ENCODE measurements around the gene CYP2U1. TPM values are rescaled to one million over a fixed set of nuclear protein-coding genes. Genes with fewer than 3 reads are reported as not detected.
"Not testable (repeated sequence)": the region's sequence is repeated elsewhere in the genome, so short reads cannot be mapped to it uniquely, and the experiment has no call there.

Gene CYP2U1
- total and polyA plus RNA-seq, 2 donors = 25.3 to 60.2 TPM

DNA sequence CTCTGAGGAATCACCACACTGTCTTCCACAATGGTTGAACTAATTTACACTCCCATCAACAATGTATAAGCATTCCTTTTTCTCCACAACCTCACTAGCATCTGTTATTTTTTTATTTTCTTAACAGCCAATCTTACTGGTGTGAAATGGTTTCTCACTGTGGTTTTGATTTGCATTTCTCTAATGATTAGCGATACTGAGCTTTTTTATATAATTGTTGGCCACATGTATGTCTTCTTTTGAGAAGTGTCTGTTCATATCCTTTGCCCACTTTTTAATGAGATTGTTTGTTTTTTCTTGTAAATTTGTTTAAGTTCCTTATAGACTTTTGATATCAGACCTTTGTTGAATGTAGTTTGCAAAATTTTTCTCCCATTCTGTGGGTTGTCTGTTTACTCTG lies 36.6 kb downstream of the CYP2U1 start:
- not testable (repeated sequence) for H3K9me3 ChIP-seq (ENCODE audit: control insufficient read depth in 2 of 2, insufficient read depth in 1 of 2, low read length in 1 of 2); H3K4me3 ChIP-seq (ENCODE audit: low read length in 2 of 2); DNase-seq (ENCODE audit: low read depth in 6 of 9, low spot score in 9 of 9); H3K36me3 ChIP-seq (ENCODE audit: control insufficient read depth in 2 of 2, insufficient read depth in 2 of 2, low read length in 1 of 2); H3K27ac ChIP-seq (ENCODE audit: low read depth in 1 of 2, low read length in 1 of 2); H3K27me3 ChIP-seq (ENCODE audit: control insufficient read depth in 2 of 2, insufficient read depth in 1 of 2, low read length in 1 of 2); H3K4me1 ChIP-seq (ENCODE audit: control insufficient read depth in 2 of 2, insufficient read depth in 2 of 2, low read length in 2 of 2)
- 95% methylated on average over 1 of the region's 1 CpG for WGBS

DNA sequence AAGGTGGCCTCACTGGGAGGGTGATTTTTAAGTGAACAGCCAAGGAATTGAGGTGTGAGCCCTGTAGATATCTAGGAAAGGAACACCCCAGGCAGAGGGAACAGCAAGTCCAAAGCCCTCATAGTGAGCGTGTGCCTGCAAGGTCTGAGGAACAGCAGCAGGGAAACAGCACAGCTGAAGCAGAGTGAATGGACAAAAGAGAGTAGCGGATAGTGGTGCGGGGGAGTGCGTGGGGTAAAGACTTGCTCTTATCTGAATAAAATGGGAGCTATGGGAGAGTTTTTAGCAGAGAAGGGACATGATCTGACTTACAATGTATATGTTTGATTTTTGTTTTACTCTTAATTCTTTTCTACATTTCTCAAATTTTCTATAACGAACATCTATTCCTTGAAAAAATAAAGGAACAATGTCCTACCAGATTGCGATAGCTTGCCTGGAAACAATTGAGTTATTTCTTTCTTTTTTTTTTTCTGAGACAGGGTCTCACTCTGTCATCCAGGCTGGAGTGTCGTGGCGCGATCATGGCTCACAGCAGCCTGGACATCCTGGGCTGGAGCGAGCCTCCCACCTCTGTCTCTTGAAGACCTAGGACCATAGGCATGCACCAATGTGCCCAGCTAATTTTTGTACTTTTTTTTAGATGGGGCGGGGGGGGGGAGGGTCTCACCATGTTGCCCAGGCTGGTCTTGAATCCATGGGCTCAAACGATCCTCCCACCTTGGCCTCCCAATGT lies 38.9 kb downstream of the CYP2U1 start:
- no peaks in the 10 kb centered on the region for H3K27me3 ChIP-seq (ENCODE audit: control insufficient read depth in 2 of 2, insufficient read depth in 1 of 2, low read length in 1 of 2)
- no peak overlapping the region for H3K27ac ChIP-seq (ENCODE audit: low read depth in 1 of 2, low read length in 1 of 2)
- H3K9me3 ChIP-seq (ENCODE audit: control insufficient read depth in 2 of 2, insufficient read depth in 1 of 2, low read length in 1 of 2) = no peaks in the 10 kb centered on the region
- DNase-seq (ENCODE audit: low read depth in 6 of 9, low spot score in 9 of 9) = no peak
- H3K4me3 ChIP-seq (ENCODE audit: low read length in 2 of 2) = no peak overlapping the region
- H3K36me3 ChIP-seq (ENCODE audit: control insufficient read depth in 2 of 2, insufficient read depth in 2 of 2, low read length in 1 of 2) = no peaks in the 10 kb centered on the region
- no peaks in the 10 kb centered on the region for H3K4me1 ChIP-seq (ENCODE audit: control insufficient read depth in 2 of 2, insufficient read depth in 2 of 2, low read length in 2 of 2)
- WGBS = 98% methylated on average over 12 of the region's 12 CpGs

DNA sequence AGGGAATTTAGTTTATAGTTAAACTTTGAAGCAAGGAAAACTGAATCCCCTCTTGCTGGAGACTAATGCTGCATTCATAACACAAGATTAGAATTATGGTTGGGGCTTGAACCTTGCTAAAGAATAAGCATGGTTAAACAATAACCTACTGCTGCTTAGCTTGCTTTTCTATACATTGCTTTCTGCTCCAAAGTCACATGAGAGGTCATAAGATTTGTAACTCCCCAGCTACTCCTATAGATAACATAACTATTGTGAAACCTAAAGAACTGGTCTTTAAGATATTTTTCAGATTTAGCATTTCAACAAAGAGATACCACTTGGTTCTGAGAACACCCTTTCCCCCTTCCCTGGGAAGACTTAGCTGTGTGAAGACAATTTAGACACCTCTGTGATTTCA lies 41.3 kb downstream of the CYP2U1 start:
- Histone ChIP-seq H3K4me1 (ENCODE audit: control insufficient read depth in 2 of 2, insufficient read depth in 2 of 2, low read length in 2 of 2) (no peaks in the 10 kb centered on the region), H3K9me3 (ENCODE audit: control insufficient read depth in 2 of 2, insufficient read depth in 1 of 2, low read length in 1 of 2) (no peaks in the 10 kb centered on the region), H3K27me3 (ENCODE audit: control insufficient read depth in 2 of 2, insufficient read depth in 1 of 2, low read length in 1 of 2) (no peaks in the 10 kb centered on the region), H3K27ac (ENCODE audit: low read depth in 1 of 2, low read length in 1 of 2) (no peak overlapping the region), H3K36me3 (ENCODE audit: control insufficient read depth in 2 of 2, insufficient read depth in 2 of 2, low read length in 1 of 2) (no peaks in the 10 kb centered on the region), H3K4me3 (ENCODE audit: low read length in 2 of 2) (no peak overlapping the region)
- DNase-seq (ENCODE audit: low read depth in 6 of 9, low spot score in 9 of 9) = no peak

DNA sequence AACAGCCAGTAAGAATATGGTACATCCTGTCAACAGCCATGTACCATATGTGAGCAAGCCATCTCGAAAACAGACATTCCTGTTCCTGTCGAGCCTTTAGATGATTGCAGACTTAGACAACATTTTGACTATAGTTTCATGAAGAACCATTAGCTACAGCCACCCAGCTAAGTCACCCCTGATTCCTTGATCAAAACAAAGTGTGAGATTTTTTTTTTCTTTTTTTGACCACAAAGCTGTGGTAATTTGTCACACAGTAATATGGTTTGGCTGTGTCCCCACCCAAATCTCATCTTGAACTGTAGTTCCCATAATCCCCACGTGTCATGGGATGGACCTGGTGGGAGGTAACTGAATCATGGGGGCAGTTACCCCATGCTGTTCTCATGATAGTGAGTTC lies 43.2 kb downstream of the CYP2U1 start:
- no peak for DNase-seq (ENCODE audit: low read depth in 6 of 9, low spot score in 9 of 9)
- Histone ChIP-seq H3K36me3 (ENCODE audit: control insufficient read depth in 2 of 2, insufficient read depth in 2 of 2, low read length in 1 of 2) (no peaks in the 10 kb centered on the region), H3K27ac (ENCODE audit: low read depth in 1 of 2, low read length in 1 of 2) (no peak overlapping the region), H3K4me3 (ENCODE audit: low read length in 2 of 2) (no peak overlapping the region), H3K27me3 (ENCODE audit: control insufficient read depth in 2 of 2, insufficient read depth in 1 of 2, low read length in 1 of 2) (no peaks in the 10 kb centered on the region), H3K4me1 (ENCODE audit: control insufficient read depth in 2 of 2, insufficient read depth in 2 of 2, low read length in 2 of 2) (no peaks in the 10 kb centered on the region), H3K9me3 (ENCODE audit: control insufficient read depth in 2 of 2, insufficient read depth in 1 of 2, low read length in 1 of 2) (no peaks in the 10 kb centered on the region)
- WGBS = 96% methylated on average over 3 of the region's 3 CpGs

DNA sequence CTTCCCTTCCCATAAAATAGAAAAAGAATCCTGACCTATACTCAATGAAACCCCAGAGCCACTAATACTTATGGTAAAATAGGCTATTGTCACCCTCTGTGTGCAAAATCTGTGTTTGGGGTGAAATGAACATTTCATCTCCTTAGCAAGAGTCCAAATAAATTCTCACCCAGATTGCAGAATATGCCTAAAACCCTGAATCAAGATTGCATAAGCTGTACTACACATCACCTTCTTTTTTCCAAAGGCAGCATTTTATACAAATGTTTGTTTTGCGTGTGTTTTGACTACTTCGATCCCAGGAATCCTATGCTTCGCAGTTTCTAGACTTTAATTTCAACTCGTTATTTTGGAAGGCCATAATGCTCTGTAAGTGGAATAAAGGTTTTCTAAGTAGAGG lies 46.1 kb downstream of the CYP2U1 start:
- Histone ChIP-seq H3K4me1 (ENCODE audit: control insufficient read depth in 2 of 2, insufficient read depth in 2 of 2, low read length in 2 of 2) (no peaks in the 10 kb centered on the region), H3K9me3 (ENCODE audit: control insufficient read depth in 2 of 2, insufficient read depth in 1 of 2, low read length in 1 of 2) (peaks cover 0 to 8% of the 10 kb centered on the region in 2 donors), H3K27ac (ENCODE audit: low read depth in 1 of 2, low read length in 1 of 2) (no peak overlapping the region), H3K27me3 (ENCODE audit: control insufficient read depth in 2 of 2, insufficient read depth in 1 of 2, low read length in 1 of 2) (no peaks in the 10 kb centered on the region), H3K36me3 (ENCODE audit: control insufficient read depth in 2 of 2, insufficient read depth in 2 of 2, low read length in 1 of 2) (no peaks in the 10 kb centered on the region), H3K4me3 (ENCODE audit: low read length in 2 of 2) (no peak overlapping the region)
- no peak for DNase-seq (ENCODE audit: low read depth in 6 of 9, low spot score in 9 of 9)
- WGBS = 98% methylated on average over 4 of the region's 4 CpGs

DNA sequence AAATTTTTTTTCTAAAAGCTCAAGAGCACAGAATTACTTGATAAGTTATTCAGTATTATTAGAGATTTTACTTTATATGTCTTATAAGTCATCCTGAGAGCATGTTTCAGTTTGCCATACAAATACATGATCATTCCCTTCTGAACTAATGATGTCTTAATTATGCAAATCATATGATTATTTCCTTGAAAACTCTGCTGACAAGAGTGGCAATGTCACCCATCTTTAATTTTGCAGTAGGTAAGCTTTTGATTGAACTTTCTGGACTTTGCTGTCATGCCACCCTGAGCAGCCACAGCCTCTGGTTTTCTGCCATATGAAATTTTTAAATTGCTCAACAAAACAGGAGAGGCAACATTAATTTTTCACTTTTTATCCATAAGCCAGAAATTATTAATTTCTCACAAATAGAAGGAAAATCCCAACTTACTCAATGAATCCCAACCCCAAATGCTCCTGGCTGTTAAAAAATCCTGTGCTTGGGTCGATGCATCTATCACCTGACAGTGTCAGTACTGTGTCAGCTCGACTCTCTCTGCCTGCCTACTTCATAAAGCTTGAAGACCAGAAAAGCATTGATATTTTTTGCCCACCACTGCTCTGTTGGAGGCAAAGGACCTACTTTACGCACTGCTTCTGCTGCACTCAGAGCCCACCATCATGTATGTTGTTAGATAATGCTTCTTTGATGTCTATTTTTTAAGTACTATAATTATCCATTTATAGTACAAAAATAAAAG lies 46.8 kb downstream of the CYP2U1 start:
- H3K27me3 ChIP-seq (ENCODE audit: control insufficient read depth in 2 of 2, insufficient read depth in 1 of 2, low read length in 1 of 2) = no peaks in the 10 kb centered on the region
- no peak overlapping the region for H3K4me3 ChIP-seq (ENCODE audit: low read length in 2 of 2)
- H3K36me3 ChIP-seq (ENCODE audit: control insufficient read depth in 2 of 2, insufficient read depth in 2 of 2, low read length in 1 of 2) = no peaks in the 10 kb centered on the region
- no peaks in the 10 kb centered on the region for H3K4me1 ChIP-seq (ENCODE audit: control insufficient read depth in 2 of 2, insufficient read depth in 2 of 2, low read length in 2 of 2)
- no peak for DNase-seq (ENCODE audit: low read depth in 6 of 9, low spot score in 9 of 9)
- WGBS = 79% methylated on average over 3 of the region's 3 CpGs
- peaks cover 0 to 8% of the 10 kb centered on the region in 2 donors for H3K9me3 ChIP-seq (ENCODE audit: control insufficient read depth in 2 of 2, insufficient read depth in 1 of 2, low read length in 1 of 2)
- no peak overlapping the region for H3K27ac ChIP-seq (ENCODE audit: low read depth in 1 of 2, low read length in 1 of 2)

DNA sequence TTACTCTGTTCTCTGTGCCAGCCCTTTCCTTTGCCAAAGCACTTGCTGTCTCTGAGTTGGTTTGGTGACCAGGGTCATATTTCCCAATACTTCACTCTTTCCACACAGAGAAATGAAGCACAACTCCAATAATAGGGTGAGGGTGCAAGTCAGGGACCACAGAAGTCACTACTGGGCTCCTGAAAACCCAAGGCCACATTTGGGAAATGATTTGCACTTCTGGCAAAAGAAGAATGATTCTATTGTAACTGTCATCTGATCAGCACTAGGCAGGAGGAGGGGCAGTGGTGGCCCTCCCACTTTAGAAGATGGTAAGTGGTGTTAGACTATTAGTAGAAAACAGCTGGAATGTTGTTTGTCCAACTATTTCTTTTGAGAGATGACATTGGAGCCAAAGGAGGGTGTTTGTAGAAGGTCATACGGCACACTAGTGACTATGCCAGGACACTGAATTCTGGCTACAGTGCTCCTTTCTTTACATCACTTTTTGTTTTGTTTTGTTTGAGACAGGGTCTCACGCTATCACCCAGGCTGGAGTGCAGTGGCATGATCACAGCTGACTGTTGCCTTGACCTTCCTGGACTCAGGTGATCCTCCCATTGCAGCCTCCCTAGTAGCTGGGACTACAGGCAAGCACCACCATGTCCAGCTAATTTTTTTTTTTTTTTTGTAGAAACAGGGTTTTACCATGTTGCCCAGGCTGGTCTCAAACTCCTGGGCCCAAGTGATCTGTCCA lies 47.5 kb downstream of the CYP2U1 start:
- Histone ChIP-seq H3K9me3 (ENCODE audit: control insufficient read depth in 2 of 2, insufficient read depth in 1 of 2, low read length in 1 of 2) (peaks cover 0 to 8% of the 10 kb centered on the region in 2 donors), H3K27me3 (ENCODE audit: control insufficient read depth in 2 of 2, insufficient read depth in 1 of 2, low read length in 1 of 2) (no peaks in the 10 kb centered on the region), H3K4me1 (ENCODE audit: control insufficient read depth in 2 of 2, insufficient read depth in 2 of 2, low read length in 2 of 2) (no peaks in the 10 kb centered on the region), H3K4me3 (ENCODE audit: low read length in 2 of 2) (no peak overlapping the region), H3K27ac (ENCODE audit: low read depth in 1 of 2, low read length in 1 of 2) (no peak overlapping the region), H3K36me3 (ENCODE audit: control insufficient read depth in 2 of 2, insufficient read depth in 2 of 2, low read length in 1 of 2) (no peaks in the 10 kb centered on the region)
- 99% methylated on average over 2 of the region's 2 CpGs for WGBS
- DNase-seq (ENCODE audit: low read depth in 6 of 9, low spot score in 9 of 9) = no peak

DNA sequence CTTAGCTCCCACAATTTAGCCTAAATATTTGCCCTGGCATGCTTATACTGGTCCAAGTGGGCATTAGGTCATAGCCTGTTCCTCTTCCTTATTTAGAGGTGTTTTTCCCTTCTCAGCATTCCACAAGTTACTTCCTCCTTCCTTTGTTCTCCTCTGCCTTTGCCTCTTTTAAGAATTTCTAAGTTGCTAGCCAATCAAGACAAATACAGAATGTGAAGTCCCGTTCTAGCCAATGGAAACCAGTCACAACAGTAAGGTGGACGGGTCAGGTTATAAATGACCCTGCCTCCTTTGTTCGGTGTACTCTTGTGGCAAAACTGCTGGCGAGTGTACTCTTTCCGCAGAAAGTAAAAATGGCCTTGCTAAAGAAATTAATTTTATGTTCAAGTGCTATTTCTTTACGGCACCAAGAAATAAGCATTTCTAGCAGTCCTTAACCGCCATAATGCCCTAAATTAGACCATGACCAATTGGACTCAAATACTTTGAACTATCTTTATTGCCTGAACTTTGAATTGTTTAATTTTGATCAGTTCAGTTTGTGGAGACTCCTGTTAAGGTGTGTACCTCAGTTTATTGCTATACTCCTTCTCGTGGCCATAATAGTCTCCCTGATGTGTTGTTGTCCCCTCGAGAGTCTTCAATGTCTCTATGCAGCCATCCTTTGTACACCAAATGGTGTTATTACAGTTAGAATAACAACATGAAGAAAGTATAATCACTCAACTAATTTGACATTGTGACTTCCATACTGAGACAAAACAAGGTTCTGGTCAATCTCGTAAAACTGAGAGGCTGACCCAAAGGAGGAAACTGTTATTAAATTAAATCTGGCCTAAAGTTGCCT lies 56.8 kb downstream of the CYP2U1 start:
- Histone ChIP-seq H3K27ac (ENCODE audit: low read depth in 1 of 2, low read length in 1 of 2) (no peak overlapping the region), H3K4me3 (ENCODE audit: low read length in 2 of 2) (no peak overlapping the region), H3K9me3 (ENCODE audit: control insufficient read depth in 2 of 2, insufficient read depth in 1 of 2, low read length in 1 of 2) (no peaks in the 10 kb centered on the region), H3K36me3 (ENCODE audit: control insufficient read depth in 2 of 2, insufficient read depth in 2 of 2, low read length in 1 of 2) (no peaks in the 10 kb centered on the region), H3K4me1 (ENCODE audit: control insufficient read depth in 2 of 2, insufficient read depth in 2 of 2, low read length in 2 of 2) (peaks cover 27 to 33% of the 10 kb centered on the region in 2 donors), H3K27me3 (ENCODE audit: control insufficient read depth in 2 of 2, insufficient read depth in 1 of 2, low read length in 1 of 2) (no peaks in the 10 kb centered on the region)
- 94% methylated on average over 10 of the region's 10 CpGs for WGBS
- no peak for DNase-seq (ENCODE audit: low read depth in 6 of 9, low spot score in 9 of 9)
